HepG2 (cell line): ENCODE results near the gene DHRS13. TPM values are rescaled to one million over a fixed set of nuclear protein-coding genes. Genes with fewer than 3 reads are reported as not detected.

Source experiments
- BCL6 ChIP-seq: IDR thresholded peaks from 2 replicates; pipeline ENCODE4 v1.6.1; 2016; ENCODE audit warnings: missing genetic modification reagents, missing compliant biosample characterization
- CREM ChIP-seq, 2 experiments: sonication (generic) in 1 of 2; formaldehyde crosslinking in 1 of 2; IDR thresholded peaks; 2 replicates each; pipeline versions ENCODE4 v1.4.0 to v1.6.1; 2016 to 2020; ENCODE audit warnings: antibody characterized with exemption in 1 of 2, mild to moderate bottlenecking in 1 of 2, missing genetic modification reagents in 1 of 2
- FOXM1 ChIP-seq: sonication (generic); formaldehyde crosslinking; IDR thresholded peaks from 2 replicates; pipeline ENCODE4 v1.5.0; 2020; ENCODE audit warnings: missing genetic modification reagents
- GATA4 ChIP-seq: sonication (generic); IDR thresholded peaks from 2 replicates; pipeline ENCODE4 v1.6.1; 2016; ENCODE audit warnings: antibody characterized with exemption, low read depth, borderline replicate concordance
- HIVEP1 ChIP-seq: sonication (generic); formaldehyde crosslinking; IDR thresholded peaks from 2 replicates; pipeline ENCODE4 v1.4.0; 2020; ENCODE audit warnings: mild to moderate bottlenecking, missing genetic modification reagents
- IKZF4 ChIP-seq: sonication (generic); formaldehyde crosslinking; IDR thresholded peaks from 2 replicates; pipeline ENCODE4 v1.5.1; 2020; ENCODE audit warnings: borderline replicate concordance, mild to moderate bottlenecking, low read depth, missing genetic modification reagents; ENCODE audit errors: not compliant biosample characterization
- KAT7 ChIP-seq: IDR thresholded peaks from 2 replicates; pipeline ENCODE4 v1.6.1; 2018; ENCODE audit warnings: borderline replicate concordance, missing compliant biosample characterization
- PTBP1 ChIP-seq: fragments of 200-400 bp; formaldehyde crosslinking; IDR thresholded peaks from 2 replicates; pipeline ENCODE4 v1.6.1; 2018; ENCODE audit warnings: low read length, low read depth; ENCODE audit not compliant: poor library complexity, severe bottlenecking
- SP1 ChIP-seq, 2 experiments: fragments of 450-650 bp in 1 of 2; sonication (generic) in 1 of 2; formaldehyde crosslinking in 1 of 2; IDR thresholded peaks; 2 replicates each; pipeline versions ENCODE4 v1.4.0 to v1.6.1; 2016 to 2020; ENCODE audit warnings: missing genetic modification reagents in 1 of 2
- TFAP4 ChIP-seq: sonication (generic); IDR thresholded peaks from 2 replicates; pipeline ENCODE4 v1.6.1; 2016; ENCODE audit warnings: low read depth, borderline replicate concordance
- ZBTB44 ChIP-seq: sonication (generic); formaldehyde crosslinking; IDR thresholded peaks from 2 replicates; pipeline ENCODE4 v1.4.0; 2020; ENCODE audit warnings: missing genetic modification reagents
- ZNF160 ChIP-seq: sonication (generic); formaldehyde crosslinking; IDR thresholded peaks from 2 replicates; pipeline ENCODE4 v1.8.0; 2022; ENCODE audit warnings: mild to moderate bottlenecking, inconsistent platforms, missing genetic modification reagents
- ZNF543 ChIP-seq: sonication (generic); formaldehyde crosslinking; IDR thresholded peaks from 2 replicates; pipeline ENCODE4 v1.4.0; 2020; ENCODE audit warnings: mild to moderate bottlenecking, missing genetic modification reagents
- ZNF775 ChIP-seq: sonication (generic); formaldehyde crosslinking; IDR thresholded peaks from 2 replicates; pipeline ENCODE4 v1.4.0; 2020; ENCODE audit warnings: missing genetic modification reagents, mild to moderate bottlenecking, moderate library complexity, borderline replicate concordance
- ZNF792 ChIP-seq: IDR thresholded peaks from 2 replicates; pipeline ENCODE4 v1.6.1; 2016
- ZSCAN12 ChIP-seq: sonication (generic); formaldehyde crosslinking; IDR thresholded peaks from 2 replicates; pipeline ENCODE4 v1.9.0; 2021; ENCODE audit warnings: mild to moderate bottlenecking, missing genetic modification reagents
- polyA plus RNA-seq, 8 experiments: library from polyadenylated mRNA; depleted of rRNA in 3 of 8; stranded (reverse) in 7 of 8; unstranded in 1 of 8; fragments of >200 nt; fragmentation: Illumina TruSeq in 4 of 8; extraction: Trizol in 4 of 8; gene quantifications; 2 replicates each; pipeline versions ENCODE4 v1.2.1 to v1.2.3, GENCODE V29; 2011 to 2016; ENCODE audit warnings: low read depth in 4 of 8, missing spikeins in 1 of 8, mixed read lengths in 1 of 8; ENCODE audit not compliant: insufficient read depth in 1 of 8
- total RNA-seq, 5 experiments: library from RNA; depleted of rRNA; stranded (reverse); fragments of >200 nt; fragmentation: Illumina TruSeq; extraction: Trizol; gene quantifications; 2 replicates each; pipeline ENCODE4 v1.2.3, GENCODE V29; 2016; ENCODE audit warnings: low read depth in 1 of 5
- TF ChIP-seq, protein P1 (sequence below): sonication (generic); formaldehyde crosslinking; IDR thresholded peaks from 2 replicates; pipeline ENCODE4 v1.4.0; 2020; ENCODE audit warnings: missing genetic modification reagents, mild to moderate bottlenecking, borderline replicate concordance
- TF ChIP-seq, protein P2 (sequence below): sonication (generic); formaldehyde crosslinking; IDR thresholded peaks from 2 replicates; pipeline ENCODE4 v1.5.0; 2020; ENCODE audit warnings: missing genetic modification reagents
- TF ChIP-seq, protein P3 (sequence below): sonication (generic); formaldehyde crosslinking; IDR thresholded peaks from 2 replicates; pipeline ENCODE4 v1.4.0; 2020; ENCODE audit warnings: low read depth, mild to moderate bottlenecking, missing genetic modification reagents
- TF ChIP-seq, protein P4 (sequence below): sonication (generic); formaldehyde crosslinking; IDR thresholded peaks from 2 replicates; pipeline ENCODE4 v1.4.0; 2020; ENCODE audit warnings: missing genetic modification reagents; ENCODE audit errors: not compliant biosample characterization
- TF ChIP-seq, protein P5 (sequence below): sonication (generic); formaldehyde crosslinking; IDR thresholded peaks from 2 replicates; pipeline ENCODE4 v1.4.0; 2020; ENCODE audit warnings: mild to moderate bottlenecking, missing genetic modification reagents

The DHRS13 gene
- total and polyA plus RNA-seq, 2 of the 13 experiments (the other 11 are each of a cell fraction or from before 2014, with no cell fraction given) = 11.8 to 12.6 TPM

- TF ChIP-seq, protein P1, sequence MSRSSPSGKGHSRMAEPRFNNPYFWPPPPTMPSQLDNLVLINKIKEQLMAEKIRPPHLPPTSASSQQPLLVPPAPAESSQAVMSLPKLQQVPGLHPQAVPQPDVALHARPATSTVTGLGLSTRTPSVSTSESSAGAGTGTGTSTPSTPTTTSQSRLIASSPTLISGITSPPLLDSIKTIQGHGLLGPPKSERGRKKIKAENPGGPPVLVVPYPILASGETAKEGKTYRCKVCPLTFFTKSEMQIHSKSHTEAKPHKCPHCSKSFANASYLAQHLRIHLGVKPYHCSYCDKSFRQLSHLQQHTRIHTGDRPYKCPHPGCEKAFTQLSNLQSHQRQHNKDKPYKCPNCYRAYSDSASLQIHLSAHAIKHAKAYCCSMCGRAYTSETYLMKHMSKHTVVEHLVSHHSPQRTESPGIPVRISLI (CRISPR knock-in tag) = no peak
- TF ChIP-seq CREM (IDR thresholded peaks at IDR 0.05) (no peak), CREM (CRISPR knock-in tag; IDR thresholded peaks at IDR 0.05) (no peak), FOXM1 (CRISPR knock-in tag) (no peak), ZNF543 (CRISPR knock-in tag) (no peak), ZNF775 (CRISPR knock-in tag) (no peak), KAT7 (CRISPR knock-in tag) (no peak), GATA4 (no peak), ZNF160 (CRISPR knock-in tag) (no peak), HIVEP1 (CRISPR knock-in tag) (no peak), ZSCAN12 (CRISPR knock-in tag) (no peak), ZNF792 (CRISPR knock-in tag) (no peak), PTBP1 (no peak), SP1 (IDR thresholded peaks at IDR 0.05) (no peak), SP1 (CRISPR knock-in tag; IDR thresholded peaks at IDR 0.05) (no peak), ZBTB44 (no peak), BCL6 (no peak), TFAP4 (no peak), IKZF4 (no peak)
- TF ChIP-seq, protein P2, sequence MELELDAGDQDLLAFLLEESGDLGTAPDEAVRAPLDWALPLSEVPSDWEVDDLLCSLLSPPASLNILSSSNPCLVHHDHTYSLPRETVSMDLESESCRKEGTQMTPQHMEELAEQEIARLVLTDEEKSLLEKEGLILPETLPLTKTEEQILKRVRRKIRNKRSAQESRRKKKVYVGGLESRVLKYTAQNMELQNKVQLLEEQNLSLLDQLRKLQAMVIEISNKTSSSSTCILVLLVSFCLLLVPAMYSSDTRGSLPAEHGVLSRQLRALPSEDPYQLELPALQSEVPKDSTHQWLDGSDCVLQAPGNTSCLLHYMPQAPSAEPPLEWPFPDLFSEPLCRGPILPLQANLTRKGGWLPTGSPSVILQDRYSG (CRISPR knock-in tag) = no peak
- TF ChIP-seq, protein P3, sequence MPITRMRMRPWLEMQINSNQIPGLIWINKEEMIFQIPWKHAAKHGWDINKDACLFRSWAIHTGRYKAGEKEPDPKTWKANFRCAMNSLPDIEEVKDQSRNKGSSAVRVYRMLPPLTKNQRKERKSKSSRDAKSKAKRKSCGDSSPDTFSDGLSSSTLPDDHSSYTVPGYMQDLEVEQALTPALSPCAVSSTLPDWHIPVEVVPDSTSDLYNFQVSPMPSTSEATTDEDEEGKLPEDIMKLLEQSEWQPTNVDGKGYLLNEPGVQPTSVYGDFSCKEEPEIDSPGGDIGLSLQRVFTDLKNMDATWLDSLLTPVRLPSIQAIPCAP (CRISPR knock-in tag) = no peak
- TF ChIP-seq, protein P4, sequence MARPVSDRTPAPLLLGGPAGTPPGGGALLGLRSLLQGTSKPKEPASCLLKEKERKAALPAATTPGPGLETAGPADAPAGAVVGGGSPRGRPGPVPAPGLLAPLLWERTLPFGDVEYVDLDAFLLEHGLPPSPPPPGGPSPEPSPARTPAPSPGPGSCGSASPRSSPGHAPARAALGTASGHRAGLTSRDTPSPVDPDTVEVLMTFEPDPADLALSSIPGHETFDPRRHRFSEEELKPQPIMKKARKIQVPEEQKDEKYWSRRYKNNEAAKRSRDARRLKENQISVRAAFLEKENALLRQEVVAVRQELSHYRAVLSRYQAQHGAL (CRISPR knock-in tag) = no peak
- TF ChIP-seq, protein P5, sequence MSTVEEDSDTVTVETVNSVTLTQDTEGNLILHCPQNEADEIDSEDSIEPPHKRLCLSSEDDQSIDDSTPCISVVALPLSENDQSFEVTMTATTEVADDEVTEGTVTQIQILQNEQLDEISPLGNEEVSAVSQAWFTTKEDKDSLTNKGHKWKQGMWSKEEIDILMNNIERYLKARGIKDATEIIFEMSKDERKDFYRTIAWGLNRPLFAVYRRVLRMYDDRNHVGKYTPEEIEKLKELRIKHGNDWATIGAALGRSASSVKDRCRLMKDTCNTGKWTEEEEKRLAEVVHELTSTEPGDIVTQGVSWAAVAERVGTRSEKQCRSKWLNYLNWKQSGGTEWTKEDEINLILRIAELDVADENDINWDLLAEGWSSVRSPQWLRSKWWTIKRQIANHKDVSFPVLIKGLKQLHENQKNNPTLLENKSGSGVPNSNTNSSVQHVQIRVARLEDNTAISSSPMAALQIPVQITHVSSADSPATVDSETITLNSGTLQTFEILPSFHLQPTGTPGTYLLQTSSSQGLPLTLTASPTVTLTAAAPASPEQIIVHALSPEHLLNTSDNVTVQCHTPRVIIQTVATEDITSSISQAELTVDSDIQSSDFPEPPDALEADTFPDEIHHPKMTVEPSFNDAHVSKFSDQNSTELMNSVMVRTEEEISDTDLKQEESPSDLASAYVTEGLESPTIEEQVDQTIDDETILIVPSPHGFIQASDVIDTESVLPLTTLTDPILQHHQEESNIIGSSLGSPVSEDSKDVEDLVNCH = no peak
Observed at GRCh38 chr17:28908640-28909167, 5.8 kb upstream of the DHRS13 start (continued).
